DOHH2 (cell line): ENCODE results near the gene ZBED2.

ENCODE experiments used
- CTCF ChIP-seq: fragments of 200-600 bp; sonication (generic); IDR thresholded peaks from one replicate; pipeline ENCODE4 v1.5.1; 2014; ENCODE audit warnings: antibody characterized with exemption, mild to moderate bottlenecking, low read depth, low read length; ENCODE audit not compliant: poor library complexity, severe bottlenecking
- EZH2phosphoT487 ChIP-seq: fragments of 200-600 bp; sonication (generic); IDR thresholded peaks from 2 replicates; pipeline ENCODE4 v1.6.1; 2017; ENCODE audit warnings: borderline replicate concordance, mild to moderate bottlenecking, antibody characterized with exemption, low read length, moderate library complexity, mixed read lengths

GRCh38 chr3:111568911-111569310 lies 26.2 kb downstream of the ZBED2 start:
- TF ChIP-seq CTCF (no peak), EZH2phosphoT487 (no peak)
